ENCODE results near the gene DDI2. TPM values are rescaled to one million over a fixed set of nuclear protein-coding genes. Genes with fewer than 3 reads are reported as not detected.

DDI2 gene
- total and polyA plus RNA-seq, 11 donors: 6.2 to 33.5 (median 21.8) TPM

GRCh38 chr1:15622712-15623373 lies 5.6 kb downstream of the DDI2 start:
- peak overlapping the region in 3 of 12 donors; percentile 7 to 26 (median 23) for H3K27ac ChIP-seq
- ATAC-seq: no peak
- H3K4me3 ChIP-seq: no peak overlapping the region
- no peak for DNase-seq
- TF ChIP-seq CTCF (IDR thresholded peaks at IDR 0.05): no peak
- no peak for TF ChIP-seq POLR2A (IDR thresholded peaks at IDR 0.05)
- 82 to 92% (median 85%) methylated on average over 7 of the region's 7 CpGs for WGBS, 4 donors
- intact Hi-C loops (cut with DNase I): no loop called here
- no peaks in the 10 kb centered on the region for H3K9me3 ChIP-seq
- H3K36me3 ChIP-seq: peaks cover 0 to 14% (median 6%) of the 10 kb centered on the region in 9 donors
- no peaks in the 10 kb centered on the region for H3K27me3 ChIP-seq
- peaks cover 8 to 93% (median 57%) of the 10 kb centered on the region in 12 donors for H3K4me1 ChIP-seq

GRCh38 chr1:15623435-15623834 lies 6.2 kb downstream of the DDI2 start:
- TF ChIP-seq CTCF (IDR thresholded peaks at IDR 0.05) (no peak), POLR2A (IDR thresholded peaks at IDR 0.05) (no peak)
- Histone ChIP-seq H3K4me3 (no peak overlapping the region), H3K27ac (no peak overlapping the region), H3K9me3 (no peaks in the 10 kb centered on the region), H3K27me3 (no peaks in the 10 kb centered on the region), H3K36me3 (peaks cover 0 to 19% (median 6%) of the 10 kb centered on the region in 9 donors), H3K4me1 (peaks cover 8 to 92% (median 60%) of the 10 kb centered on the region in 12 donors)
- ATAC-seq (no peak), DNase-seq (no peak)
- 85 to 99% (median 91%) methylated on average over 6 of the region's 6 CpGs for WGBS, 4 donors
- intact Hi-C loops (cut with DNase I): no loop called here

GRCh38 chr1:15624133-15624714 lies 7.0 kb downstream of the DDI2 start:
- H3K4me1 ChIP-seq: peaks cover 8 to 84% (median 55%) of the 10 kb centered on the region in 12 donors
- ATAC-seq (no peak), DNase-seq (no peak)
- no peaks in the 10 kb centered on the region for H3K9me3 ChIP-seq
- WGBS, 4 donors: 86 to 94% (median 87%) methylated on average over 3 of the region's 3 CpGs
- no peak for TF ChIP-seq CTCF (IDR thresholded peaks at IDR 0.05)
- TF ChIP-seq POLR2A (IDR thresholded peaks at IDR 0.05): no peak
- H3K4me3 ChIP-seq: no peak overlapping the region
- H3K27me3 ChIP-seq: no peaks in the 10 kb centered on the region
- H3K36me3 ChIP-seq: peaks cover 0 to 27% (median 10%) of the 10 kb centered on the region in 9 donors
- intact Hi-C loops (cut with DNase I): no loop called here
- no peak overlapping the region for H3K27ac ChIP-seq

- intact Hi-C loops (cut with DNase I): no loop called here
- Histone ChIP-seq H3K36me3 (peaks cover 0 to 37% (median 17%) of the 10 kb centered on the region in 9 donors), H3K4me3 (no peak overlapping the region), H3K27me3 (no peaks in the 10 kb centered on the region), H3K27ac (no peak overlapping the region), H3K9me3 (no peaks in the 10 kb centered on the region), H3K4me1 (peaks cover 3 to 74% (median 46%) of the 10 kb centered on the region in 12 donors)
- DNase-seq (no peak), ATAC-seq (no peak)
- WGBS, 4 donors: 79 to 83% (median 80%) methylated on average over 13 of the region's 13 CpGs
- TF ChIP-seq CTCF (IDR thresholded peaks at IDR 0.05) (no peak), POLR2A (IDR thresholded peaks at IDR 0.05) (no peak)
These were observed 8.0 kb downstream of the DDI2 start for GRCh38 chr1:15625056-15625917.

Data from heart left ventricle (tissue), 16 donors.